K562 (cell line): Measurements from ENCODE around the gene TAF12. TPM values are rescaled to one million over a fixed set of nuclear protein-coding genes. Genes with fewer than 3 reads are reported as not detected.
A peak's percentile ranks its signal among the peaks of the same experiment; 100 is the strongest.

Source experiments
- DDX20 ChIP-seq: fragments of 450-650 bp; IDR thresholded peaks from 2 replicates; pipeline ENCODE4 v1.6.1; 2016; ENCODE audit warnings: missing genetic modification characterization, low read depth, mild to moderate bottlenecking, missing compliant biosample characterization, moderate library complexity
- HDAC1 ChIP-seq, 2 experiments: fragments of 450-650 bp; IDR thresholded peaks; 2 replicates each; pipeline ENCODE4 v1.6.1; 2016 to 2017; ENCODE audit warnings: inconsistent platforms in 1 of 2, mild to moderate bottlenecking in 1 of 2, moderate library complexity in 1 of 2
- ID3 ChIP-seq, 2 experiments: fragments of 250-450 bp in 1 of 2; fragments of 450-650 bp in 1 of 2; sonication (Bioruptor Pico) in 1 of 2; IDR thresholded peaks; 2 replicates each; pipeline versions ENCODE4 v1.6.1 to v1.8.0; 2016 to 2021; ENCODE audit warnings: mild to moderate bottlenecking in 2 of 2, moderate library complexity in 2 of 2, missing compliant biosample characterization in 1 of 2, missing genetic modification characterization in 1 of 2
- IRF9 ChIP-seq: fragments of 450-650 bp; IDR thresholded peaks from 2 replicates; pipeline ENCODE4 v1.6.1; 2016; ENCODE audit warnings: missing biosample characterization, missing genetic modification characterization
- MECOM ChIP-seq: fragments of 250-450 bp; sonication (Bioruptor Pico); IDR thresholded peaks from 2 replicates; pipeline ENCODE4 v1.8.0; 2022; ENCODE audit warnings: inconsistent platforms
- MXD1 ChIP-seq: fragments of 250-450 bp; sonication (Bioruptor Pico); IDR thresholded peaks from 2 replicates; pipeline ENCODE4 v1.8.0; 2021; ENCODE audit warnings: borderline replicate concordance, mild to moderate bottlenecking, moderate library complexity; ENCODE audit not compliant: poor library complexity, severe bottlenecking
- NELFE ChIP-seq: IDR thresholded peaks from 2 replicates; pipeline ENCODE4 v1.6.1; 2011; ENCODE audit warnings: mild to moderate bottlenecking; ENCODE audit not compliant: insufficient read depth, insufficient read length
- NFRKB ChIP-seq: fragments of 450-650 bp; IDR thresholded peaks from 2 replicates; pipeline ENCODE4 v1.6.1; 2016; ENCODE audit warnings: low read depth
- NR2C1 ChIP-seq, 2 experiments: fragments of 450-650 bp; IDR thresholded peaks; 2 replicates each; pipeline ENCODE4 v1.6.1; 2017; ENCODE audit warnings: mild to moderate bottlenecking in 2 of 2, antibody characterized with exemption in 1 of 2, inconsistent platforms in 1 of 2, missing compliant biosample characterization in 1 of 2, missing genetic modification characterization in 1 of 2
- RBBP5 ChIP-seq: fragments of 200-600 bp; sonication (generic); IDR thresholded peaks from 2 replicates; pipeline ENCODE4 v1.6.1; 2012; ENCODE audit warnings: borderline replicate concordance, mild to moderate bottlenecking, low read length, control low read depth, inconsistent platforms; ENCODE audit not compliant: insufficient read depth, poor library complexity, severe bottlenecking
- SPI1 ChIP-seq: IDR thresholded peaks from 2 replicates; pipeline ENCODE4 v1.6.1; 2011; ENCODE audit warnings: low read depth, low read length, control low read depth, borderline replicate concordance
- TCF3 ChIP-seq: sonication (generic); formaldehyde crosslinking; IDR thresholded peaks from 2 replicates; pipeline ENCODE4 v1.4.0; 2020; ENCODE audit warnings: mild to moderate bottlenecking, missing genetic modification reagents
- THRB ChIP-seq: fragments of 450-650 bp; formaldehyde crosslinking; conservative IDR thresholded peaks from 2 replicates; pipeline ENCODE4 v1.4.0; 2022; ENCODE audit warnings: mild to moderate bottlenecking, missing genetic modification characterization
- TRIM24 ChIP-seq, 2 experiments: fragments of 450-650 bp; IDR thresholded peaks; 2 replicates each; pipeline ENCODE4 v1.6.1; 2016
- ZFP91 ChIP-seq: sonication (generic); formaldehyde crosslinking; IDR thresholded peaks from 2 replicates; pipeline ENCODE4 v1.8.0; 2022; ENCODE audit warnings: mild to moderate bottlenecking, missing genetic modification reagents
- ZNF324 ChIP-seq: fragments of 250-450 bp; sonication (Bioruptor Pico); IDR thresholded peaks from 2 replicates; pipeline ENCODE4 v1.4.0; 2020; ENCODE audit warnings: mild to moderate bottlenecking
- ZNF668 ChIP-seq: fragments of 250-450 bp; sonication (Bioruptor Pico); IDR thresholded peaks from 2 replicates; pipeline ENCODE4 v1.8.0; 2022; ENCODE audit warnings: mild to moderate bottlenecking, inconsistent platforms
- ZNF740 ChIP-seq, 3 experiments: fragments of 200-800 bp in 1 of 3; sonication (Bioruptor generic) in 1 of 3; sonication (generic) in 1 of 3; formaldehyde crosslinking in 1 of 3; IDR thresholded peaks; 2 replicates each; pipeline versions ENCODE4 v1.6.1 to v1.8.0; 2016 to 2022; ENCODE audit warnings: mild to moderate bottlenecking in 2 of 3, missing compliant biosample characterization in 2 of 3, missing genetic modification characterization in 2 of 3, missing genetic modification reagents in 1 of 3
- ZNF75A ChIP-seq: fragments of 450-650 bp; formaldehyde crosslinking; IDR thresholded peaks from 2 replicates; pipeline ENCODE4 v1.4.0; 2020; ENCODE audit warnings: mild to moderate bottlenecking
- ZNF76 ChIP-seq: fragments of 250-450 bp; sonication (Bioruptor Pico); IDR thresholded peaks from 2 replicates; pipeline ENCODE4 v1.4.0; 2020; ENCODE audit warnings: mild to moderate bottlenecking, moderate library complexity, borderline replicate concordance
- polyA plus RNA-seq, 8 experiments: library from polyadenylated mRNA; depleted of rRNA in 4 of 8; stranded (reverse) in 5 of 8; unstranded in 3 of 8; fragments of >200 nt; fragmentation: Nextera tagmentation in 2 of 8; fragmentation: Illumina TruSeq in 1 of 8; extraction: Ambion mirVana in 2 of 8; extraction: Trizol in 1 of 8; gene quantifications; 2 replicates each; pipeline versions ENCODE4 v1.2.1 to v1.2.3, GENCODE V29; 2011 to 2014; ENCODE audit warnings: inconsistent platforms in 1 of 8, missing spikeins in 1 of 8
- total RNA-seq, 7 experiments: library from RNA; depleted of rRNA in 6 of 7; stranded (reverse); fragments of >200 nt in 6 of 7; fragmentation: Illumina TruSeq in 2 of 7; extraction: Trizol in 2 of 7; gene quantifications; 2 replicates each; pipeline versions ENCODE4 v1.2.1 to v1.2.3, GENCODE V29; 2011 to 2021; ENCODE audit warnings: low replicate concordance in 1 of 7

TAF12 gene
- total and polyA plus RNA-seq, 9 of the 15 experiments (the other 6 are each of a cell fraction or from before 2014, with no cell fraction given): 31.6 to 89.0 (median 50.5) TPM

GRCh38 chr1:28648008-28648473 lies 5.2 kb upstream of the TAF12 start (continued):
- 0 out of 2 replicates have a peak, but pooled peaks have one; percentile 5 for TF ChIP-seq THRB (CRISPR knock-in tag)
- TF ChIP-seq TRIM24 (IDR thresholded peaks at IDR 0.05): no peak; a peak in 1 of 4 replicates
- TF ChIP-seq MXD1: peak; percentile 6
- no peak for TF ChIP-seq NELFE
- TF ChIP-seq ZNF76 (CRISPR knock-in tag): 0 out of 2 replicates have a peak, but pooled peaks have one; percentile 27
- TF ChIP-seq ID3 (CRISPR knock-in tag; IDR thresholded peaks at IDR 0.05): no peak
- peak; percentile 2; the same call in 1 of the 2 replicates for TF ChIP-seq ID3 (tag; IDR thresholded peaks at IDR 0.05)
- TF ChIP-seq ZNF740 (CRISPR knock-in tag; IDR thresholded peaks at IDR 0.05): no peak
- no peak for TF ChIP-seq ZNF740 (tag; IDR thresholded peaks at IDR 0.05)
- peak; percentile 85 for TF ChIP-seq MECOM (CRISPR knock-in tag)
- TF ChIP-seq NFRKB: peak; percentile 97
- TF ChIP-seq ZNF324: no peak
- peak; percentile 54; the same call in 1 of the 2 replicates for TF ChIP-seq DDX20 (tag)
- TF ChIP-seq ZNF75A: no peak
- TF ChIP-seq IRF9 (tag): 0 out of 2 replicates have a peak, but pooled peaks have one; percentile 17
- TF ChIP-seq HDAC1 (IDR thresholded peaks at IDR 0.05): peak in 1 of 2 experiments; percentile 61; a peak in 2 of 4 replicates
- peak; percentile 88 for TF ChIP-seq NR2C1 (IDR thresholded peaks at IDR 0.05)
- peak; percentile 94 for TF ChIP-seq NR2C1 (tag; IDR thresholded peaks at IDR 0.05)
- TF ChIP-seq TCF3 (CRISPR knock-in tag): 0 out of 2 replicates have a peak, but pooled peaks have one; percentile 13
- TF ChIP-seq ZFP91: peak; percentile 55; the same call in 1 of the 2 replicates
- peak; percentile 73; the same call in 1 of the 2 replicates for TF ChIP-seq ZNF668
- TF ChIP-seq RBBP5: peak; percentile 64
- peak; percentile 80 for TF ChIP-seq SPI1
